Activated naive CD4-positive, alpha-beta T cell treated with anti-CD3 and anti-CD28 coated beads, Interleukin-2, amount 10 ng/mL, durations not matched to agents 7 days and 5 days (primary cell): ENCODE data around the gene PGAM1.
"Not testable (repeated sequence)": the region's sequence is repeated elsewhere in the genome, so short reads cannot be mapped to it uniquely, and the experiment has no call there.

Experiments used
- CTCF ChIA-PET: fragments of 350-600 bp; sonication (Branson Sonifier 250); formaldehyde crosslinking; loops from one replicate; lab custom pipeline; 2021; ENCODE audit warnings: antibody characterized with exemption; lab: Charles Lee
- DNase-seq: peaks from one replicate; pipeline ENCODE4 v3.0.0-alpha.2; 2020
- H3K27ac Mint-ChIP-seq: one replicate; pipeline ENCODE4 v1.8.0; 2021; ENCODE audit warnings: mild to moderate bottlenecking, moderate library complexity, mixed read lengths
- H3K27me3 Mint-ChIP-seq: one replicate; pipeline ENCODE4 v1.8.0; 2021; ENCODE audit warnings: mild to moderate bottlenecking, mixed read lengths
- H3K36me3 Mint-ChIP-seq: one replicate; pipeline ENCODE4 v1.8.0; 2021; ENCODE audit warnings: mixed read lengths
- H3K4me1 Mint-ChIP-seq: one replicate; pipeline ENCODE4 v1.8.0; 2021; ENCODE audit warnings: mixed read lengths
- H3K4me3 Mint-ChIP-seq: one replicate; pipeline ENCODE4 v1.8.0; 2021; ENCODE audit warnings: mild to moderate bottlenecking, moderate library complexity, mixed read lengths
- H3K9me3 Mint-ChIP-seq: one replicate; pipeline ENCODE4 v1.8.0; 2021; ENCODE audit warnings: mixed read lengths

PGAM1 gene

GRCh38 chr10:97479410-97479809 is 53.4 kb downstream of the PGAM1 start:
- CTCF ChIA-PET, DNase-seq, H3K27me3 Mint-ChIP-seq, H3K4me3 Mint-ChIP-seq, H3K9me3 Mint-ChIP-seq, H3K4me1 Mint-ChIP-seq, H3K27ac Mint-ChIP-seq: not testable (repeated sequence)
- H3K36me3 Mint-ChIP-seq: peaks cover 47% of the 10 kb centered on the region

- CTCF ChIA-PET: no interaction called here
- no peaks in the 10 kb centered on the region for H3K4me1 Mint-ChIP-seq
- H3K9me3 Mint-ChIP-seq: no peaks in the 10 kb centered on the region
- H3K27me3 Mint-ChIP-seq: no peaks in the 10 kb centered on the region
- no peak overlapping the region for H3K4me3 Mint-ChIP-seq
- H3K27ac Mint-ChIP-seq: no peak overlapping the region
- no peak for DNase-seq
- H3K36me3 Mint-ChIP-seq: peaks cover 44% of the 10 kb centered on the region
Measured at GRCh38 chr10:97479939-97480338, 53.9 kb downstream of the PGAM1 start.

DNA sequence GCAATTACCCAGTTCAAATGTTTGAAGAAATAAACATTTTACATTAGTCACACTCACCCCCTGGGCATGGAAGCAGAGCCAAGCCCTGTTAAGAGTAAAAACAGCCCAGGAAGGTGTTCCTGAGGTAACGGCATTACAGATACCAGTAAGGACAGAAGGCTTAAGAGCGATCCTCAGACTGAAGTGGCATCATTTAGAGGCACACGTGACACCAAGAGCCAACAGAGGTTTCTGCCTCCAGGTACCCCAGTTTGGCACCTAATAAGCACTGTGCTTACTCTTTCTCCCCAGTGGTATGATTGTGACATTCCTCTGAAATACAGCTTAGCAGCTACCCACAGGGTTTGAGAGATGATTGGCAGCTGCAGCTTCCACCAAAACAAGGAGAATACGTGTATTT is 55.1 kb downstream of the PGAM1 start:
- peaks cover 36% of the 10 kb centered on the region for H3K36me3 Mint-ChIP-seq
- no peak for DNase-seq
- H3K4me1 Mint-ChIP-seq: no peaks in the 10 kb centered on the region
- CTCF ChIA-PET: no interaction called here
- no peak overlapping the region for H3K27ac Mint-ChIP-seq
- no peaks in the 10 kb centered on the region for H3K9me3 Mint-ChIP-seq
- no peak overlapping the region for H3K4me3 Mint-ChIP-seq
- no peaks in the 10 kb centered on the region for H3K27me3 Mint-ChIP-seq

- DNase-seq: no peak
- no peaks in the 10 kb centered on the region for H3K9me3 Mint-ChIP-seq
- H3K4me1 Mint-ChIP-seq: no peaks in the 10 kb centered on the region
- CTCF ChIA-PET: interaction anchor here (1.0 kb wide), 1 partner anchor 76 kb away, joined by 3 read pairs; no protein-coding TSS in a partner anchor
- H3K4me3 Mint-ChIP-seq: no peak overlapping the region
- H3K36me3 Mint-ChIP-seq: peaks cover 28% of the 10 kb centered on the region
- H3K27me3 Mint-ChIP-seq: no peaks in the 10 kb centered on the region
- no peak overlapping the region for H3K27ac Mint-ChIP-seq
Measured at GRCh38 chr10:97482381-97482780, 56.4 kb downstream of the PGAM1 start.
